22Rv1 (cell line): ENCODE measurements around the gene TMEM255A.

Experiments used
- ZFX ChIP-seq: fragments of 450-650 bp; IDR thresholded peaks from 2 replicates; pipeline ENCODE4 v1.6.1; 2017; ENCODE audit warnings: antibody characterized with exemption, borderline replicate concordance
- TF ChIP-seq, protein P1 (sequence below): fragments of 450-650 bp; IDR thresholded peaks from 2 replicates; pipeline ENCODE4 v1.5.1; 2017; ENCODE audit warnings: mild to moderate bottlenecking

DNA sequence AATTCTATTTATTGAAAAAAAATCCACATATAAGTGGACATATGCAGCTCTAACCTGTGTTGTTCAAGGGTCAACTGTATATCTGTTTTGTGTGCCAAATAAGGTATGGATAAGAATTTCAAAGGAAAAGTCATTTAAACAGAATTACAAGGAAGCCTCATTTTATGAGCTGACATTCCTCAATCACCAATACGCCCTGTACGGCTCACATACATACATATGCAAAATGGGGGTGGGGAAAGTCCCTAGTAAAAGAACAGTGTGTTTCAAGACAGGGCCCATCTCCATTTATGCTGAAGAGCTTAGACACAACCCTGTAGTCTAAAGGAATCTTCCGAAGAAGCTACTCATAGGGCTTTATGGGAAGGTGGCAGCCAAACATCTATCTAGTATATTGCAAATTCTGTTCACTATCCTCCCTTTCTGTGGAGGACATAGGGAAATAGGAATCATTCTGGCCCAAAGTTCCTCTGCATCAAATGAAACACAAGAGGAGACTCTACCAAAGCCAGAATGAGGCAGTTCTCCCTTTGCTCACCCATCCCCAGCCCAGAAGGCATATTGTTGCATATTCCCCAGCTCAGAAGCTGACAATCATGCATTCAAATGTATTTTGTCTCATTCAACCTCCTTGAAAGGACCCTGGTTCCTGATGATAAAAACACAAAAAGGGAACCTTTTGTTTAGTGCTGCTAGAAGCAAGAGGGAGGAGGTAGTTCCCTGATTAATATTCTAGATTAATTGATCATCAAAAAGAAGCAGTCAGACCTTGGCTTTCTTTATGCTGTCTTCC is 74.4 kb downstream of the TMEM255A start:
- TF ChIP-seq, protein P1, sequence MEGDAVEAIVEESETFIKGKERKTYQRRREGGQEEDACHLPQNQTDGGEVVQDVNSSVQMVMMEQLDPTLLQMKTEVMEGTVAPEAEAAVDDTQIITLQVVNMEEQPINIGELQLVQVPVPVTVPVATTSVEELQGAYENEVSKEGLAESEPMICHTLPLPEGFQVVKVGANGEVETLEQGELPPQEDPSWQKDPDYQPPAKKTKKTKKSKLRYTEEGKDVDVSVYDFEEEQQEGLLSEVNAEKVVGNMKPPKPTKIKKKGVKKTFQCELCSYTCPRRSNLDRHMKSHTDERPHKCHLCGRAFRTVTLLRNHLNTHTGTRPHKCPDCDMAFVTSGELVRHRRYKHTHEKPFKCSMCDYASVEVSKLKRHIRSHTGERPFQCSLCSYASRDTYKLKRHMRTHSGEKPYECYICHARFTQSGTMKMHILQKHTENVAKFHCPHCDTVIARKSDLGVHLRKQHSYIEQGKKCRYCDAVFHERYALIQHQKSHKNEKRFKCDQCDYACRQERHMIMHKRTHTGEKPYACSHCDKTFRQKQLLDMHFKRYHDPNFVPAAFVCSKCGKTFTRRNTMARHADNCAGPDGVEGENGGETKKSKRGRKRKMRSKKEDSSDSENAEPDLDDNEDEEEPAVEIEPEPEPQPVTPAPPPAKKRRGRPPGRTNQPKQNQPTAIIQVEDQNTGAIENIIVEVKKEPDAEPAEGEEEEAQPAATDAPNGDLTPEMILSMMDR, result no peak
- TF ChIP-seq ZFX, result no peak
